GM21526 (cell line): ENCODE results near the gene GOLGA6D.
"Not testable (repeated sequence)": the region's sequence is repeated elsewhere in the genome, so short reads cannot be mapped to it uniquely, and the experiment has no call there.

Experiments
- ATAC-seq: cut with Tn5 transposase; IDR thresholded peaks from one replicate; pipeline ENCODE4 v1.9.1; 2021; ENCODE audit warnings: moderate library complexity; ENCODE audit not compliant: unreplicated experiment, low FRiP score

The GOLGA6D gene

GRCh38 chr15:75328493-75329314 is 46.1 kb downstream of the GOLGA6D start:
- no peak for ATAC-seq

- ATAC-seq = no peak
Observed at GRCh38 chr15:75329571-75329970, 46.9 kb downstream of the GOLGA6D start.

- ATAC-seq = not testable (repeated sequence)
Observed at GRCh38 chr15:75332093-75332492, 49.5 kb downstream of the GOLGA6D start.

GRCh38 chr15:75333654-75334419 is 51.2 kb downstream of the GOLGA6D start:
- not testable (repeated sequence) for ATAC-seq

- no peak for ATAC-seq
Observed at GRCh38 chr15:75335313-75335704, 52.7 kb downstream of the GOLGA6D start.

GRCh38 chr15:75335705-75336355 is 53.2 kb downstream of the GOLGA6D start, which contains the start of gene COMMD4:
COMMD4 (plus strand) TSS chr15:75336063; CDS start chr15:75336090, 27 bp downstream.
- no peak for ATAC-seq

- ATAC-seq = no peak
Observed at GRCh38 chr15:75338661-75339240, 56.1 kb downstream of the GOLGA6D start.

GRCh38 chr15:75339531-75340240 is 57.1 kb downstream of the GOLGA6D start:
- ATAC-seq = no peak

GRCh38 chr15:75342221-75342620 is 59.6 kb downstream of the GOLGA6D start:
- ATAC-seq = no peak

- not testable (repeated sequence) for ATAC-seq
Observed at GRCh38 chr15:75343953-75344352, 61.3 kb downstream of the GOLGA6D start.
